8988T (cell line): ENCODE measurements around the gene SDHB.

ENCODE experiments used
- DNase-seq: peaks from one replicate; pipeline ENCODE4 v3.0.0; 2011

Gene SDHB

GRCh38 chr1:17053685-17054410, at the start of gene SDHB:
Gene SDHB (minus strand): TSS chr1:17054032. CDS start chr1:17054019, 13 bp downstream.
- DNase-seq = peak; percentile 80

DNA sequence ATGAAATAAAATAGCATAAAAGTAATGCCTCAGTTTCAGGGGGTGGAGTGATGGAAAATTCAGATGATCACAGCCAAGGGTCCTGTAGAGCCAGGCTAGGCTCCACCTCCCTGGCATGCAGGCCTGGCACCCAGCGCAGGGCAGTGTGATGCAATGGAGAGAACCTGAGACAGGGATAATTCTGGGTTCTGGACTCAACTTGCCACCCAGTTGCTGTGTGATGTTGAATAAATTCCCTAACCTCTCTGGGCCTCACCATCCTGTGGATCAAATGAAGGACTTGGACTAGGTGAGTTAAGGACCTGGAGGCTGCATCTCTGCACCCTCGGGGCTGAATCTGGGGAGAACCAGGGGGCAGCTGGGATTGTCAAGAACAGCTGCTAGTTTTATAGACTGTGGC, 48.4 kb upstream of the SDHB start:
- DNase-seq = no peak

- no peak for DNase-seq
Measured at GRCh38 chr1:17101261-17101660, 47.4 kb upstream of the SDHB start.

GRCh38 chr1:17099616-17100340, 45.9 kb upstream of the SDHB start:
- no peak for DNase-seq

DNA sequence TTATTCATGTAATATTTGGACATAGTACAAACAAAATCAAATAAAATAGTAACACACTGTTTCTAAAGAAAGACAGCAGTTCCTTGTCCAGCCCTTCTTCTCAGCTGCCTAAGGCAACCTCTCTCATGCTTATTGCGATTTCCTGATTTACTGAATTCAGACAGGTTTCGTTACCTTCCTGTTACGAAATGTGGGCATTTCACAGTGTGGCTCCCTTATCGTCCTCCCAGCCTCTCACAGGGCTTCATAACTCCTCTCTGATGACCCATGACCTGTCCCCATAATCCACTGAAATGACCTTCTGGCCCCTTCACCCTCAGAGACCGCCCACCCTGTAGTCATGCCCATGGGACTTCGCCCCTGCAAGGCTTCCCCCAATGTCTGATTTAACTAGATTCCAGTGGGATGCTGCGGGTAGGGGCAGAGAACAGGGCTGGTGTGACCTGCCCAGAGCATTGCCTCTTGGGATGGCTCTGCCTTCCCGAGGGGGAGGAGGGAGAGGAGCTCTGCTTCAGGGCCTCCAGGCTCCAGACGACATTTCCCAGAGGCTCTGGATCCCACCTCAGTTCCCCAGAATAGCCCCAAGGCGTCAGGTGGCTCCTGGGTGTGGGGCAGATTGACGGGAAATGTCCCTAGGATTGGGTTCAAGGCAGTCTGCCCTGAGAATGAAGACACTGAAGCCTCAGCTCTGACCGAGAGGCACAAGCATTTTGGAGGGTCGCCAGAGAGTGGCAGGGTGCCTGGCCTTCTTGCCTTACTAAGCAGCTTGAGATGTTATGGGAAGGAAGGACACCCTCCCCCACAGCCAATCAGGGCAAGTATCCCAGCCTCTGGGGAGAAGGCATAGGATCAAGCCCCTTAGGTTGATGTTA, 44.9 kb upstream of the SDHB start:
- no peak for DNase-seq

DNA sequence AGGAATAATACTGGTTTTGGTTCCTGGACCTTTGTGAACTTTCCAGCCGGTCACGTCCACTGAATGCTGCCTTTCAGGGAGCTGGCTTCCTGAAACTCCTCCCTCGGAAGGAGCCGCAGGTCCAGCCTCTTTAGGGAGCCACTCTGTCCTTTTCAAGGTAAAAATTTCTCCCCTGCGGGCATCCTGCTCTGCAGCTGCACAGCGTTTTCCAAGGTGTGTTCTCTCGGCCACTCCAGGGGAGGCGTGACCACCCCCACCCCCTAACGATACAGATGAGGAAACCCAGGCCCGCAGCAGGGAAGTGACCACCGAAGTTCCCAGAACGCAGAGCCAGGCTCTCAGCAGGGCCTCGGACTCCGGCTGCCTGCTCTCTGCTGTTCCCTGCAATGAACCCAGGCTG, 44.0 kb upstream of the SDHB start:
- no peak for DNase-seq

DNA sequence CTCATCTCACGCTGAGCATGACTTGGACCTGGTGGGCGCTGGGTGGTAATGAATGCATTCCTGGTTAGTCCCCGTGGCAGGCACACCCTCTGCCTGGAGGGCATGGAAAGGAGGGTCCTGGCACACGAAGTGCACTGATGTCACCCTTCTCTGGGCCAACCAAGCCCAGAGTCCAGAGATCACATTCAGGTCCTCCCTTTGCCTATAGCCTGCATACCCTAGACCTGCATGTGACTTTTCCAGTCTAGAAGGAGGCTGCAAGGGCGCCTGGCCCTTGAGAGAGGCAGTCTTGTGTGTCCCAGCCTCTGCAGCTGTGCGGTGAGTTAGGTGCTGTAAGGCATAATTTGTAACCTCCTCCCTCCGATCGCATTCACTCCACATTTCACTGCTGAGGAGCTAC, 43.3 kb upstream of the SDHB start:
- DNase-seq = no peak

- DNase-seq = no peak
Measured at GRCh38 chr1:17096584-17096983, 42.8 kb upstream of the SDHB start.

DNA sequence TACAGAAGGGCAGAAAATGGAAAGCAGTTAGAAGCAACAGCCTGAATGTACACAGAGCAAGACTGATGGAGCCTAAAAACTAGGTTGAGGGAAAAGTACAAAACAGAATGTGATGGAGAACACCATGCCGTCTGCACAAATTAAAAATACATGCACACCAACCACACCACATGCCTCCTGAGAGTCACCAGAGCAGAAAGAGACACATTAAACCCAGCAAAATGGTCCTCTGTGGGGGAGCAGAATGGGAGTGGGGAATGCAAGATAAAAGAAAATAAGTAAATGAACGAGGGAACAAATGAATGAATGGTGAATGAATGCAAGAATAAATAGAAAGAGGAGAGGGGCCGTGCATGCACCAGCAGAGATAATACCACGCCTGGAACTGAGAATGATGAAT, 41.3 kb upstream of the SDHB start:
- no peak for DNase-seq

DNA sequence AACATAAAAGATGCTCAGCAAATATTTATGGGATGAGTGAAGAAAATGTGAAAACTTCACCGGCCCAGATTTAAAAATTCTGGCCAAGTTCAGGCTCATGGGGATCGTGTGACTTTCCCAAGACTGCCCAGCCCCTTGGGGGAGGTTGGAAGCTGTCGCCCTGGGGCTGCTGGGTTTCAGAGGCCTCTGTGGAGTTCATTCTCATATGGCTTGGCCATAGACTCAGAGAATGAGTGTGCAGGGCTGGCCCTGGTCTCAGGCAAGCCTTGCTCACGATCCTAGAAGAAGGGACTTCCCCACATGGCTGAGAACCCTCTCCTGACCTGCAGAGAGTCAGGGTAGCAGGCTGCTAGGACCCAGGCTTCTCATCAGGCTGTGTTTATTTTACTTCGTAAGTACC, 40.8 kb upstream of the SDHB start:
- DNase-seq = no peak

GRCh38 chr1:17093822-17094393, 40.1 kb upstream of the SDHB start:
- DNase-seq = no peak

DNA sequence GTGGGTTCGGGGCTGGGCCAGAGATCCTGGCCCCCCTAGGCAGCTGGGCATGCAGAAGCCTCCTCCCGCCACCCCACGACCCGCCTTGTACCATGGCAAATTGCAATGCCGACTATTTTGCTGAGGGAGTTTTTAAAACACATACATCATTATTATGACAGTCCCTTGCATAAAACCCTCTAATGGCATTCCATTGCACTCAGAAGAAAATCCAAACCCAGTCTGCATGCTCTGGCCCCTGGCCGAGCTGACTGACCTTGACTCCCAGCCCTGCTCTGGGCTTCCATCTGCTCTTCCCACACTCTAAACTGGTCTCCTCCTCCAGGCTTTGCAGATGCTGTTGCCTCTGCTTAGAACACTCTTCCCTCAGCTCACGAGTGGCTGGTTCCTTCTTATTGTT, 37.4 kb upstream of the SDHB start:
- DNase-seq = no peak

DNA sequence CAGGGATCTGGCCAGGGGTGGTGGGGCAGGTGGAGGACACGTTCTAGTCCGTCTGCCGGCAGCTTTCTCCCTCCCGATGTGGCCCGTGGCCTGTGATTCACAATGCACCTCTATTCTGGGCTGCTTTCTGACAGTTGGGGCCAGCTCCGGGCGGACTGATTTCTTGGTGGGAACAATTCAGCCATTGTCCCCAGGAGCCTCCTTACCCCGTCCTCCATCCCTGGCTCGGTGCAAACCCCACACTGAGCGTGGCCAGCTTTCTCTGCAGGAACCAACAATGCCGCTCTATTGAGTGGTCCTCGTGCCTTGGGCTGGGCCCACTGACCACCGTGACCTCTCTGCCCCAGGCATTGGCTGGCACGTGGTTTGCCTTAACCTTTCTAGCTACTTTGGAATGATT, 35.7 kb upstream of the SDHB start:
- DNase-seq = no peak

GRCh38 chr1:17086751-17087150, 32.9 kb upstream of the SDHB start:
- no peak for DNase-seq

GRCh38 chr1:17084787-17085186, 31.0 kb upstream of the SDHB start:
- no peak for DNase-seq

- no peak for DNase-seq
Measured at GRCh38 chr1:17082761-17083160, 28.9 kb upstream of the SDHB start.

GRCh38 chr1:17081439-17081838, 27.6 kb upstream of the SDHB start:
- DNase-seq = no peak

- no peak for DNase-seq
Measured at GRCh38 chr1:17080880-17081279, 27.0 kb upstream of the SDHB start.

DNA sequence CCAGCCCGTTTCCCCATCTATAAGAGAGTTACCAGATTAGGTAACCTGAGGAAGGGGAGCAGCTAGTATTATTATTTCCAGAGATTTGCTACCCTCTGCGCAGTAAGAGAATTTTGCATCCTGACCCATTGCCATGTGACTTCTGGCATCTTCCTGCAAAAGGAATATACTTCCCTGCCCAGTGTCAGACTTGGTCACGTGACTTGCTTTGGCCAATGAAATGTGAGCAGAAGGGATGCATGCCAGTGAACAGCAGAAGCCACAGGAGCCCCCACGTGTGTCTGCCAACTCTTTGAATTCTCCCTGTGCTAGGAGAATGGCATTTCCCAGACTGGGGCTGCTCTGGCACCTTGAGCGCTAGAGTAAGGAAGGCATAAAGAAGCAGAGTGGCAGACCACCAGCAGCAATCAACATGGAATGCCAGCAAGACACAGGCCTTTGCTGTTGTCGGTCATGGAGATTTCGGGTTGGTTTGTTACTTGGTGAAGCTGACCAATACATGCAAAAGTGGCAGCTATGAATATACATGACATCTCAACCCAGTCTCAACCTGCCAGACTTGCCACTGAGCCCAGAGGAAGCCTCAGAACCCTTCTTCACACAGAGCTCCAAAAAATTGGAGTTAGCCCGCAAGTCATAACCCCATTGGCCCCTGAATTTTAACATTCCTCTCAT, 26.4 kb upstream of the SDHB start:
- DNase-seq = no peak

DNA sequence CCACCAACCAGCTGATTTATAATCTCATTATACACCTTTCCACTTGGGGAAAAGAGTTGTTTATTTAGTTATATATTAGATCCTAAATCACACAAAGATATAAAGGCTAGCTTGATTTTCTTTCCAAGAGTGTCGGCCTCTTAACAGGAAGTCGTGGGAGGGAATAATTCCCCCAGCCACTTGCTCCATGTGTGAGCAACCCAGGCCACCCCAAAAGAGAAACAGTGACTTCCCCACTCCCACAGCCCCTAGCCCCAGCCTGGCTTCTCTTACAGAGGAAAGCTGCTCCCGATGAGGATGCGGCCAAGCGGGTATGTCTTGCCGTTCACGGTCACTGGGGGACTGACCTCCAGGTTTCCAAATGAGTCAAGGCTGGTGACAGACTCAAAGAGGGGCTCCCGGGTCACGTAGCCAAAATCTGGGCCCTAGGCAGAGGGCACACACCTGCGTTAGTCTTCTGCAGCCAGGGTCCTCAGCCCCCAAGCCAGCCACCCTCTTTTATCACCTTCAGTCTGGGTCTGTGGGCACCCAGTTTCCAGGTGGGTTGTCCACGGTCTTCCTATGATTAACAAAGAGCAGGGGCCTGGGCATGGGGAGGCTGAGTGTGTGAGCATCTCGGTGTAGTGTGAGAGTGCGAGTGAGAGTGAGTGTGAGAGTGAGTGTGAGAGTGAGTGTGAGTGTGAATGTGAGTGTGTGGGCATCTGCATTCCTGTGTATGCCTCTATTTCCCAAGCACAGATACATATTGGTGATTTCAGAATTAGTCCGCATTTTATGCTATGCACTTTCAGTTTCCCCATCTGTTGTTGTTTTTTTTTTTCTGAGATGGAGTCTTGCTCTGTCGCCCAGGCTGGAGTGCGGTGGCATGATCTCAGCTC, 25.4 kb upstream of the SDHB start:
- DNase-seq = no peak

GRCh38 chr1:17075470-17076255, 21.8 kb upstream of the SDHB start:
- no peak for DNase-seq
